B cell (primary cell): Measurements from ENCODE around the gene DOCK8. TPM values are rescaled to one million over a fixed set of nuclear protein-coding genes. Genes with fewer than 3 reads are reported as not detected.

Source experiments
- ATAC-seq: fragments of 200-7000 bp; cut with Tn5 transposase; one replicate; pipeline ENCODE4 v1.10.0; 2021; ENCODE audit warnings: low read depth, mild to moderate bottlenecking, moderate number of reproducible peaks, moderate library complexity
- CTCF ChIA-PET: fragments of 350-600 bp; sonication (Branson Sonifier 250); formaldehyde crosslinking; loops from one replicate; lab custom pipeline; 2021; ENCODE audit warnings: antibody characterized with exemption, inconsistent platforms; lab: Charles Lee
- POLR2A ChIA-PET: fragments of 350-600 bp; sonication (Branson Sonifier 250); formaldehyde crosslinking; loops from one replicate; lab custom pipeline; 2021; ENCODE audit warnings: antibody characterized with exemption; lab: Charles Lee
- DNase-seq: peaks from one replicate; pipeline ENCODE4 v3.0.0; 2013
- H2AFZ ChIP-seq: 2 replicates; pipeline ENCODE4 v1.6.1; 2012; ENCODE audit warnings: mild to moderate bottlenecking, low read depth, low read length; ENCODE audit not compliant: insufficient read depth, poor library complexity, severe bottlenecking
- H3K27ac ChIP-seq, 2 donors: 1 replicate in 1 of 2; 2 replicates in 1 of 2; pipeline ENCODE4 v1.5.1; 2012 to 2013; ENCODE audit warnings: low read length in 2 of 2, mild to moderate bottlenecking in 2 of 2, moderate library complexity in 1 of 2
- H3K27me3 ChIP-seq, 4 experiments: fragments of 200-600 bp in 1 of 4; sonication (generic) in 1 of 4; replicated peaks in 1 of 4; 1 replicate in 2 of 4; 2 replicates in 2 of 4; pipeline versions ENCODE4 v1.6.1 to v1.7.0; 2013 to 2016; ENCODE audit warnings: low read length in 3 of 4, mild to moderate bottlenecking in 2 of 4, mixed read lengths in 1 of 4, moderate library complexity in 1 of 4; ENCODE audit not compliant: insufficient read depth in 4 of 4, control insufficient read depth in 3 of 4; ENCODE audit errors: control extremely low read depth in 1 of 4
- H3K36me3 ChIP-seq, 2 experiments: replicated peaks in 1 of 2; 1 replicate in 1 of 2; 2 replicates in 1 of 2; pipeline versions ENCODE4 v1.6.1 to v1.7.1; 2013; ENCODE audit warnings: low read length in 1 of 2; ENCODE audit not compliant: insufficient read depth in 2 of 2, control insufficient read depth in 1 of 2; ENCODE audit errors: control extremely low read depth in 1 of 2, extremely low read depth in 1 of 2
- H3K4me1 ChIP-seq, 2 donors: fragments of 200-600 bp in 1 of 2; sonication (generic) in 1 of 2; 1 replicate in 1 of 2; 2 replicates in 1 of 2; pipeline versions ENCODE4 v1.5.1 to v1.6.1; 2013 to 2017; ENCODE audit warnings: low read length in 2 of 2; ENCODE audit not compliant: control insufficient read depth in 2 of 2, insufficient read depth in 2 of 2
- H3K4me2 ChIP-seq: replicated peaks from 2 replicates; pipeline ENCODE3; 2012; ENCODE audit warnings: mild to moderate bottlenecking, low read depth, low read length; ENCODE audit not compliant: poor library complexity, severe bottlenecking
- H3K4me3 ChIP-seq, 5 experiments: fragments of 200-600 bp in 1 of 5; sonication (generic) in 1 of 5; 1 replicate in 3 of 5; 2 replicates in 2 of 5; pipeline versions ENCODE4 v1.5.1 to v1.7.0; 2011 to 2016; ENCODE audit warnings: low read length in 4 of 5, mild to moderate bottlenecking in 4 of 5, low read depth in 2 of 5, control low read depth in 1 of 5, moderate library complexity in 1 of 5; ENCODE audit not compliant: insufficient read depth in 1 of 5; ENCODE audit errors: control extremely low read depth in 1 of 5, extremely low read depth in 1 of 5
- H3K79me2 ChIP-seq: fragments of 200-600 bp; sonication (generic); one replicate; pipeline ENCODE4 v1.6.0; 2016; ENCODE audit warnings: low read length; ENCODE audit not compliant: control insufficient read depth, insufficient read depth
- H3K9ac ChIP-seq: fragments of 200-600 bp; sonication (generic); 2 replicates; pipeline ENCODE4 v1.6.1; 2017; ENCODE audit warnings: mild to moderate bottlenecking, low read length, moderate library complexity
- H3K9me3 ChIP-seq, 3 donors: one replicate each; pipeline versions ENCODE4 v1.6.1 to v1.7.1; 2013; ENCODE audit warnings: low read length in 2 of 3; ENCODE audit not compliant: control insufficient read depth in 2 of 3, insufficient read depth in 1 of 3; ENCODE audit errors: control extremely low read depth in 1 of 3
- H4K20me1 ChIP-seq: 2 replicates; pipeline ENCODE4 v1.6.0; 2012; ENCODE audit warnings: mild to moderate bottlenecking, low read length; ENCODE audit not compliant: insufficient read depth, control insufficient read depth, poor library complexity, severe bottlenecking
- H3K27ac Mint-ChIP-seq: one replicate; pipeline ENCODE4 v1.8.0; 2021; ENCODE audit warnings: mixed read lengths
- H3K27me3 Mint-ChIP-seq: one replicate; pipeline ENCODE4 v1.8.0; 2021; ENCODE audit warnings: mixed read lengths
- H3K4me1 Mint-ChIP-seq: one replicate; pipeline ENCODE4 v1.8.0; 2021; ENCODE audit warnings: mixed read lengths
- H3K4me3 Mint-ChIP-seq: one replicate; pipeline ENCODE4 v1.8.0; 2021; ENCODE audit warnings: mixed read lengths
- H3K9me3 Mint-ChIP-seq: one replicate; pipeline ENCODE4 v1.8.0; 2022; ENCODE audit warnings: mixed read lengths; ENCODE audit not compliant: insufficient read depth
- EZH2 ChIP-seq: IDR thresholded peaks from 2 replicates; pipeline ENCODE4 v1.6.1; 2012; ENCODE audit warnings: borderline replicate concordance, low read depth, mild to moderate bottlenecking, moderate library complexity, low read length; ENCODE audit not compliant: insufficient read depth, poor library complexity, severe bottlenecking
- WGBS: methylation state at CpG from one replicate; pipeline ENCODE4 v1.1.5; 2013; ENCODE audit warnings: missing lambda C conversion rate; ENCODE audit not compliant: insufficient coverage; 5-methylcytosine and 5-hydroxymethylcytosine counted together
- intact Hi-C: fragments of 100-400 bp; cut with micrococcal nuclease; formaldehyde crosslinking; loops from one replicate; pipeline ENCODE4 v1.10.0; 2022
- polyA plus RNA-seq: library from polyadenylated mRNA; depleted of rRNA; stranded (reverse); fragments of >200 nt; gene quantifications from 2 replicates; pipeline ENCODE4 v1.2.3, GENCODE V29; 2012
- total RNA-seq, 2 donors: library from RNA; stranded (reverse); fragments of 120-200 nt in 1 of 2; gene quantifications; 1 replicate in 1 of 2; 2 replicates in 1 of 2; pipeline versions ENCODE4 v1.2.3 to v1.2.4, GENCODE V29; 2013 to 2022
- TF ChIP-seq, protein P1 (sequence below): fragments of 200-600 bp; IDR thresholded peaks from one replicate; pipeline ENCODE4 v1.8.0; 2022; ENCODE audit warnings: antibody characterized with exemption, mild to moderate bottlenecking

The DOCK8 gene
- total and polyA plus RNA-seq, 2 donors (not counting 1 experiment from before 2014, with no cell fraction given), result 47.6 to 288 TPM

DNA sequence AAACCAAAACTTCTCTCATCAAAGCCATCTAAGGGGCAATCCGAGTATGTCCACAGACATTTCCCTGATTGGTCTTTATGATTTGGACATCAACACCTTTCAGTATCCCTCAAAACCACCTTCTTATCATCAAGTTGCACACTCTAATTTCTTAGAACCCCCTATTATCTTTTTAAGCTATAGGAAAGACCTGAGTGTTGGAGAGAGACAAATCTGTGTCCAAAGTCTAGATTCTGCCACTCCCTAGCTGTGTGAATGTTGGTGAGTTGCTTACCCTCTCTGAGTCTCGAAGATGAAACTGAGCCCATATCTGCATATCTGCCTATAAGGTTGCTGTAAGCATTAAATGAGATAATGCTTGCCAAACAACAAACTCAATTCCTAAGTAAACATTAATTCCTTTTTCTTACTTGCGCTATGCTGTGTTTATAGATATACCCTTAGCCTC is 159.1 kb downstream of the DOCK8 start:
- no peaks in the 10 kb centered on the region for H3K4me1 ChIP-seq
- no peaks in the 10 kb centered on the region for H3K27me3 ChIP-seq
- 83% methylated on average over 1 of the region's 3 CpGs for WGBS
- H3K27ac ChIP-seq, result no peak overlapping the region
- no peak overlapping the region for H3K4me2 ChIP-seq
- Mint-ChIP-seq H3K9me3 (no peaks in the 10 kb centered on the region), H3K4me3 (no peak overlapping the region), H3K27ac (no peak overlapping the region), H3K27me3 (no peaks in the 10 kb centered on the region), H3K4me1 (no peaks in the 10 kb centered on the region)
- H3K79me2 ChIP-seq, result no peaks in the 10 kb centered on the region
- DNase-seq (no peak), ATAC-seq (no peak)
- no peak for TF ChIP-seq EZH2
- TF ChIP-seq, protein P1, sequence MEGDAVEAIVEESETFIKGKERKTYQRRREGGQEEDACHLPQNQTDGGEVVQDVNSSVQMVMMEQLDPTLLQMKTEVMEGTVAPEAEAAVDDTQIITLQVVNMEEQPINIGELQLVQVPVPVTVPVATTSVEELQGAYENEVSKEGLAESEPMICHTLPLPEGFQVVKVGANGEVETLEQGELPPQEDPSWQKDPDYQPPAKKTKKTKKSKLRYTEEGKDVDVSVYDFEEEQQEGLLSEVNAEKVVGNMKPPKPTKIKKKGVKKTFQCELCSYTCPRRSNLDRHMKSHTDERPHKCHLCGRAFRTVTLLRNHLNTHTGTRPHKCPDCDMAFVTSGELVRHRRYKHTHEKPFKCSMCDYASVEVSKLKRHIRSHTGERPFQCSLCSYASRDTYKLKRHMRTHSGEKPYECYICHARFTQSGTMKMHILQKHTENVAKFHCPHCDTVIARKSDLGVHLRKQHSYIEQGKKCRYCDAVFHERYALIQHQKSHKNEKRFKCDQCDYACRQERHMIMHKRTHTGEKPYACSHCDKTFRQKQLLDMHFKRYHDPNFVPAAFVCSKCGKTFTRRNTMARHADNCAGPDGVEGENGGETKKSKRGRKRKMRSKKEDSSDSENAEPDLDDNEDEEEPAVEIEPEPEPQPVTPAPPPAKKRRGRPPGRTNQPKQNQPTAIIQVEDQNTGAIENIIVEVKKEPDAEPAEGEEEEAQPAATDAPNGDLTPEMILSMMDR, result no peak
- ChIA-PET POLR2A (interaction anchor here (0.6 kb wide), 1 partner anchor 73 kb away, joined by 4 read pairs; no protein-coding TSS in a partner anchor), CTCF (no interaction called here)
- peaks cover 17 to 94% of the 10 kb centered on the region in 2 experiments for H3K36me3 ChIP-seq
- H2AFZ ChIP-seq, result no peak overlapping the region
- intact Hi-C loops, result no loop called here
- H3K9me3 ChIP-seq, result no peaks in the 10 kb centered on the region
- H4K20me1 ChIP-seq, result peaks cover 5% of the 10 kb centered on the region
- no peak overlapping the region for H3K4me3 ChIP-seq
- H3K9ac ChIP-seq, result no peak overlapping the region

- peaks cover 8% of the 10 kb centered on the region for H4K20me1 ChIP-seq
- H3K27me3 Mint-ChIP-seq, result no peaks in the 10 kb centered on the region
- H3K9me3 ChIP-seq, result no peaks in the 10 kb centered on the region
- no peak overlapping the region for H3K9ac ChIP-seq
- no peak for DNase-seq
- intact Hi-C loops, result no loop called here
- CTCF ChIA-PET, result no interaction called here
- H3K27ac ChIP-seq, result no peak overlapping the region
- no peak for TF ChIP-seq EZH2
- TF ChIP-seq, protein P1, result no peak
- no peaks in the 10 kb centered on the region for H3K79me2 ChIP-seq
- 100% methylated on average over 1 of the region's 2 CpGs for WGBS
- POLR2A ChIA-PET, result interaction anchor here (0.6 kb wide), 1 partner anchor 72 kb away, joined by 4 read pairs; no protein-coding TSS in a partner anchor
- ATAC-seq, result no peak
- no peaks in the 10 kb centered on the region for H3K4me1 ChIP-seq
- no peak overlapping the region for H3K27ac Mint-ChIP-seq
- no peak overlapping the region for H3K4me3 Mint-ChIP-seq
- no peaks in the 10 kb centered on the region for H3K27me3 ChIP-seq
- H3K9me3 Mint-ChIP-seq, result no peaks in the 10 kb centered on the region
- no peak overlapping the region for H3K4me3 ChIP-seq
- no peak overlapping the region for H2AFZ ChIP-seq
- H3K4me2 ChIP-seq, result no peak overlapping the region
- H3K36me3 ChIP-seq, result peaks cover 14 to 95% of the 10 kb centered on the region in 2 experiments
- no peaks in the 10 kb centered on the region for H3K4me1 Mint-ChIP-seq
Observed at GRCh38 chr9:374736-375135, 160.1 kb downstream of the DOCK8 start.
